Mucosa of rectum (tissue), 2 donors: ENCODE data around the gene FGGY.
"Not testable (repeated sequence)": the region's sequence is repeated elsewhere in the genome, so short reads cannot be mapped to it uniquely, and the experiment has no call there.

ENCODE experiments used
- H3K27ac ChIP-seq, 2 donors: one replicate each; pipeline ENCODE4 v1.7.0; 2013; ENCODE audit warnings: inconsistent platforms in 2 of 2, low read depth in 2 of 2, low read length in 2 of 2
- H3K27me3 ChIP-seq, 2 donors: one replicate each; pipeline ENCODE4 v1.7.0; 2013; ENCODE audit warnings: low read length in 2 of 2; ENCODE audit not compliant: control insufficient read depth in 2 of 2, insufficient read depth in 2 of 2
- H3K36me3 ChIP-seq, 2 donors: one replicate each; pipeline ENCODE4 v1.7.0; 2013; ENCODE audit warnings: low read length in 2 of 2; ENCODE audit not compliant: control insufficient read depth in 2 of 2, insufficient read depth in 2 of 2
- H3K4me1 ChIP-seq, 2 donors: one replicate each; pipeline ENCODE4 v1.7.0; 2013; ENCODE audit warnings: low read length in 2 of 2, mild to moderate bottlenecking in 1 of 2; ENCODE audit not compliant: control insufficient read depth in 2 of 2, insufficient read depth in 2 of 2
- H3K4me3 ChIP-seq, 2 donors: one replicate each; pipeline ENCODE4 v1.7.0; 2013; ENCODE audit warnings: low read length in 2 of 2
- H3K9ac ChIP-seq, 2 donors: one replicate each; pipeline ENCODE4 v1.7.0; 2013; ENCODE audit warnings: low read length in 2 of 2, low read depth in 1 of 2, mild to moderate bottlenecking in 1 of 2
- H3K9me3 ChIP-seq, 2 donors: one replicate each; pipeline ENCODE4 v1.7.0; 2013; ENCODE audit warnings: low read length in 2 of 2; ENCODE audit not compliant: control insufficient read depth in 2 of 2
- donor health status: healthy.
- donor health status: Normal muscosa, but diverticular disease.

The FGGY gene

GRCh38 chr1:59706303-59706599 lies 409.4 kb downstream of the FGGY start:
- Histone ChIP-seq H3K4me3 (no peak overlapping the region), H3K9me3 (no peaks in the 10 kb centered on the region), H3K9ac (no peak overlapping the region), H3K4me1 (peaks cover 0 to 3% of the 10 kb centered on the region in 2 donors), H3K27ac (peak overlapping the region in 1 of 2 donors; percentile 41), H3K27me3 (no peaks in the 10 kb centered on the region), H3K36me3 (no peaks in the 10 kb centered on the region)

GRCh38 chr1:59707178-59707791 lies 410.4 kb downstream of the FGGY start:
- Histone ChIP-seq H3K9ac (no peak overlapping the region), H3K4me3 (no peak overlapping the region), H3K27me3 (no peaks in the 10 kb centered on the region), H3K4me1 (peaks cover 0 to 3% of the 10 kb centered on the region in 2 donors), H3K9me3 (no peaks in the 10 kb centered on the region), H3K27ac (peak overlapping the region in 1 of 2 donors; percentile 41), H3K36me3 (no peaks in the 10 kb centered on the region)

DNA sequence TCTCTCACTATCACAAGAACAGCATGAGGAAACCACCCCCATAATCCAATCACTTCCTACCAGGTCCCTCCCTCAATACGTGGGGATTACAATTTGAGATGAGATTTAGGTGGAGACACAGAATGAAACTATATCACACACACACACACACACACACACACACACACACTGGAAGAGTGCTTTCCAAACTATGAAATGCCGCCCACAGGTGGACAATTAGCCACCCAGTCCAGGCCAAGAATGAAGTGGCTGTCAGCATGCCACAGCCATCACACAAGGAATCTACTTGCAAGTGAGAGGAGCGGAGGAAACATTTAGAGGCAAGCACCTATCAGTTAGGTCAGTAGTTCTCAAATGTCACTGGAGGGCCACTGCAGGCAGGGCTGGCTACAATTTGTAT lies 412.4 kb downstream of the FGGY start:
- Histone ChIP-seq H3K27me3 (no peaks in the 10 kb centered on the region), H3K4me1 (peaks cover 0 to 3% of the 10 kb centered on the region in 2 donors), H3K27ac (no peak overlapping the region), H3K4me3 (no peak overlapping the region), H3K9me3 (no peaks in the 10 kb centered on the region), H3K9ac (no peak overlapping the region), H3K36me3 (no peaks in the 10 kb centered on the region)

DNA sequence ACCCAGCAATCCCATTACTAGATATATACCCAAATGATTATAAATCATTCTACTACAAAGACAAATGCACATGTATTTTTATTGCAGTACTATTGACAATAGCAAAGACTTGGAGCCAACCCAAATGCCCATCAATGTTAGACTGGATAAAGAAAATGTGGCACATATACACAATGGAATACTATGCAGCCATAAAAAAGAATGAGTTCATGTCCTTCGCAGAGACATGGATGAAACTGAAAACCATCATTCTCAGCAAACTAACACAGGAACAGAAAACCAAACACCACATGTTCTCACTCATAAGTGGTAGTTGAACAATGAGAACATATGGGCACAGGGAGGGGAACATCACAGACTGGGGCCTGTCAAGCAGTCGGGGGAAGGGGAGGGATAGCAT lies 414.0 kb downstream of the FGGY start:
- not testable (repeated sequence) for H3K27ac ChIP-seq

GRCh38 chr1:59714219-59714618 lies 417.3 kb downstream of the FGGY start:
- H3K27ac ChIP-seq = no peak overlapping the region

More for the DNA sequence above, 414.0 kb downstream of the FGGY start:
- not testable (repeated sequence) for H3K4me1 ChIP-seq, H3K27me3 ChIP-seq, H3K36me3 ChIP-seq, H3K9ac ChIP-seq, H3K9me3 ChIP-seq, H3K4me3 ChIP-seq

GRCh38 chr1:59714966-59715365 lies 418.1 kb downstream of the FGGY start:
- H3K4me3 ChIP-seq = no peak overlapping the region
- H3K9me3 ChIP-seq = no peaks in the 10 kb centered on the region
- H3K4me1 ChIP-seq = no peaks in the 10 kb centered on the region
- H3K9ac ChIP-seq = no peak overlapping the region
- H3K36me3 ChIP-seq = no peaks in the 10 kb centered on the region
- H3K27me3 ChIP-seq = no peaks in the 10 kb centered on the region
- no peak overlapping the region for H3K27ac ChIP-seq

More at GRCh38 chr1:59714219-59714618, 417.3 kb downstream of the FGGY start:
- H3K36me3 ChIP-seq = no peaks in the 10 kb centered on the region
- no peaks in the 10 kb centered on the region for H3K4me1 ChIP-seq
- no peaks in the 10 kb centered on the region for H3K27me3 ChIP-seq
- H3K4me3 ChIP-seq = no peak overlapping the region
- H3K9ac ChIP-seq = no peak overlapping the region
- H3K9me3 ChIP-seq = no peaks in the 10 kb centered on the region

GRCh38 chr1:59716832-59717231 lies 419.9 kb downstream of the FGGY start:
- Histone ChIP-seq H3K27me3 (no peaks in the 10 kb centered on the region), H3K9me3 (no peaks in the 10 kb centered on the region), H3K9ac (no peak overlapping the region), H3K4me3 (no peak overlapping the region), H3K27ac (no peak overlapping the region), H3K4me1 (no peaks in the 10 kb centered on the region), H3K36me3 (no peaks in the 10 kb centered on the region)

- Histone ChIP-seq H3K36me3 (no peaks in the 10 kb centered on the region), H3K9ac (no peak overlapping the region), H3K4me3 (no peak overlapping the region), H3K9me3 (no peaks in the 10 kb centered on the region), H3K27ac (no peak overlapping the region), H3K4me1 (no peaks in the 10 kb centered on the region), H3K27me3 (no peaks in the 10 kb centered on the region)
Measured at GRCh38 chr1:59718064-59718988, 421.4 kb downstream of the FGGY start.

DNA sequence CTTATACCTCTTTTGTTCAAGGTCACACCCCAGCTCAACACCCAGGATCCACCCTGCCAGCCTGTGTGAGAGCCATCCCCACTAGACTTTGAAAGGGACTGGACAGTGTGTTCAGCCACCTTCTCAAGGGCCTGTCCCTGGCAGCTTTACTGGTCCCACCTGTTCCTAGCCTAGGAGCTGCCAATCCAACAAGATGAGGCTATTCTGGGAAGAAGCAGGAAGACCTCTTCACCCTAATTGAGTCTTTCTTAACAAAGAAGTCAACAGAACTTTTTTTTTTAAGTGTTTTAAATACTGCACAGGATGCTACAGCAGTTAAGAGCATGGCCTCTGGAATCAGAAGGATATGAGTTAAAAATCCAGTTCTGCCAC lies 422.1 kb downstream of the FGGY start:
- H3K27ac ChIP-seq = no peak overlapping the region
- no peak overlapping the region for H3K4me3 ChIP-seq
- H3K36me3 ChIP-seq = no peaks in the 10 kb centered on the region
- no peak overlapping the region for H3K9ac ChIP-seq
- no peaks in the 10 kb centered on the region for H3K4me1 ChIP-seq
- no peaks in the 10 kb centered on the region for H3K27me3 ChIP-seq
- H3K9me3 ChIP-seq = no peaks in the 10 kb centered on the region

DNA sequence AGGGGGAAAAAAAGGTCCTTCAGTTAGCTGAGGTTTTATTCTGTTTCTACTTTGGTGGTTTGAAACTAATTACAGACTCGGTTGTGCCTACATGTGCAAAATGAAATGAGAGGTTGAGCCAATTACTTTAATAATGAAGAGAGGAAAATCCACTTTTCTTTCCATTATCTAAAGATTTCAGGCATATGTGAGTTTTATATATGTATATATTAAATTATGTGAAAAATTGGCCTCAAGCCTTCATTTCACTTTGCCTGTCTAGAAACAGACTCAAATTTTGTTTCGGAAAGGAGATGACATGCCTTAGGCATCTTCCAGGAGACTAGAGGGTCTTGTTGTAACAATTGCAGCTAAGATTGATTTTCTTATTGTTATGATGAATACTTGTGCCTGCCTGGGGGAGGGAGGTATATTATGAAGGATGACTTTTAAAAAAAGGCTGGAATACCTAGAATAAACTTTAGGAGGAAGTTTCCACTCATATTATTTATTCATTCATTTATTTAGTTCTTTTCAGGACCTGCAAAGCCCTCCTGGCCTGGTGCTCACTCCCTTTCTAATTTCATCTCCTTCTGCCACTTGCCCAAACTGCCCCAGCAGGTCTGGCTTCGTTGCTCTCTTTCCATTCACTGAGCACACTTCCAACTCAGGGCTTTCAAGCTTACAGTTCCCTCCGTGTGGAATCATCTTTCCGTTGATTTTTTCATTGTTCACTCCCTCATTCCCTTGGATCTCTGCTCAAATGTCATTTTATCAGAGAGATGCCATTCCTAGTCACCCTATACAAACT lies 423.6 kb downstream of the FGGY start:
- Histone ChIP-seq H3K36me3 (no peaks in the 10 kb centered on the region), H3K4me1 (no peaks in the 10 kb centered on the region), H3K9ac (no peak overlapping the region), H3K27ac (no peak overlapping the region), H3K27me3 (no peaks in the 10 kb centered on the region), H3K4me3 (no peak overlapping the region), H3K9me3 (no peaks in the 10 kb centered on the region)
